Suprapubic skin (tissue), 4 donors: ENCODE measurements around the gene GSKIP.

Experiments
- EP300 ChIP-seq: sonication (generic); formaldehyde crosslinking; IDR thresholded peaks from one replicate; pipeline ENCODE4 v1.6.1; 2017; ENCODE audit warnings: antibody characterized with exemption
- POLR2A ChIP-seq, 2 donors: fragments of 450-650 bp; IDR thresholded peaks; one replicate each; pipeline ENCODE4 v1.6.1; 2017; ENCODE audit warnings: antibody characterized with exemption in 2 of 2, mild to moderate bottlenecking in 2 of 2, moderate library complexity in 2 of 2
- POLR2AphosphoS5 ChIP-seq, 3 donors: sonication (generic); formaldehyde crosslinking; IDR thresholded peaks; one replicate each; pipeline ENCODE4 v1.6.1; 2017; ENCODE audit warnings: antibody characterized with exemption in 3 of 3
- TF ChIP-seq, protein P1 (sequence below), 2 donors: fragments of 200-600 bp in 1 of 2; fragments of 450-650 bp in 1 of 2; sonication (generic) in 1 of 2; IDR thresholded peaks; one replicate each; pipeline ENCODE4 v1.5.1; 2016 to 2019; ENCODE audit warnings: antibody characterized with exemption in 2 of 2, mild to moderate bottlenecking in 1 of 2, moderate library complexity in 1 of 2

GRCh38 chr14:96385385-96385784 lies 22.1 kb downstream of the GSKIP start:
- TF ChIP-seq, protein P1, sequence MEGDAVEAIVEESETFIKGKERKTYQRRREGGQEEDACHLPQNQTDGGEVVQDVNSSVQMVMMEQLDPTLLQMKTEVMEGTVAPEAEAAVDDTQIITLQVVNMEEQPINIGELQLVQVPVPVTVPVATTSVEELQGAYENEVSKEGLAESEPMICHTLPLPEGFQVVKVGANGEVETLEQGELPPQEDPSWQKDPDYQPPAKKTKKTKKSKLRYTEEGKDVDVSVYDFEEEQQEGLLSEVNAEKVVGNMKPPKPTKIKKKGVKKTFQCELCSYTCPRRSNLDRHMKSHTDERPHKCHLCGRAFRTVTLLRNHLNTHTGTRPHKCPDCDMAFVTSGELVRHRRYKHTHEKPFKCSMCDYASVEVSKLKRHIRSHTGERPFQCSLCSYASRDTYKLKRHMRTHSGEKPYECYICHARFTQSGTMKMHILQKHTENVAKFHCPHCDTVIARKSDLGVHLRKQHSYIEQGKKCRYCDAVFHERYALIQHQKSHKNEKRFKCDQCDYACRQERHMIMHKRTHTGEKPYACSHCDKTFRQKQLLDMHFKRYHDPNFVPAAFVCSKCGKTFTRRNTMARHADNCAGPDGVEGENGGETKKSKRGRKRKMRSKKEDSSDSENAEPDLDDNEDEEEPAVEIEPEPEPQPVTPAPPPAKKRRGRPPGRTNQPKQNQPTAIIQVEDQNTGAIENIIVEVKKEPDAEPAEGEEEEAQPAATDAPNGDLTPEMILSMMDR (IDR thresholded peaks at IDR 0.05), result no peak
- TF ChIP-seq POLR2A (IDR thresholded peaks at IDR 0.05), result no peak
- TF ChIP-seq EP300, result no peak
- TF ChIP-seq POLR2AphosphoS5 (IDR thresholded peaks at IDR 0.05), result no peak
